ENCODE data around the gene SARS1. TPM values are rescaled to one million over a fixed set of nuclear protein-coding genes. Genes with fewer than 3 reads are reported as not detected.

Gene SARS1
- total RNA-seq, 1 donor from 2014 or later: 188 TPM

DNA sequence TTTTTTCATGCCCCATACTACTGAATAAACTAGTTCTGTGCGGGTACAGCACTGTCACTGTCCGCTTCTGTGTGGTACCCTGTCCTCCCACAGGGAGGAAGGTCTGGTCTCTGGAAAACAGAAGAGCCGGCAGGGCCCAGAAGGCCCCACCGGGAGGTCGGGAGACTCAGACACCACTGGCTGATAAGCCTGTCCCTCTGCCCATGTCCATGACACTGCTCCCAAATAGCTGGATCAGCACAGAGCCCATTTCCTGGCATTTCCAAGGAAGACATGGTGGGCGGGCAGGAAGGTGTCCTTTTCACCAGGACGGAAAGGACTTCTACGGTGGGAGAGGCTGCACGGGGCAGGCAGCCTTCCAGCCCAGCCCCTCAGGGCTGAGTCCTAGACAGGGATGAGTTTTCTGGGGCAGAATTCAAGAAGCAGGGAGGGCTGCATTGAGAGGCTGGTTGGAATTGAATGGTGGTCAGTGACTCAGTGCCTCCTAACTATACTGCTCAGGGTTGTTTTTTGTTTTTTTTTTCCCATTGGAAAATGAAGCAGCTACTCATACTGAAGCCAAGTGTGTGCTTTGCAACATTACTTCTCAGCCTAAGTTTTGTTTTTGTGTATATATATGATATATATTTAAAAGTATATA is 62.1 kb downstream of the SARS1 start:
- ATAC-seq (ENCODE audit: low read depth) (no peak), DNase-seq (no peak)
- Mint-ChIP-seq H3K4me3 (no peak overlapping the region), H3K27ac (no peak overlapping the region), H3K27me3 (no peaks in the 10 kb centered on the region), H3K4me1 (peaks cover 3% of the 10 kb centered on the region), H3K36me3 (ENCODE audit: low read depth) (no peaks in the 10 kb centered on the region), H3K9me3 (no peaks in the 10 kb centered on the region)
- intact Hi-C loops (cut with micrococcal nuclease): no loop called here
- TF ChIP-seq, protein P1, sequence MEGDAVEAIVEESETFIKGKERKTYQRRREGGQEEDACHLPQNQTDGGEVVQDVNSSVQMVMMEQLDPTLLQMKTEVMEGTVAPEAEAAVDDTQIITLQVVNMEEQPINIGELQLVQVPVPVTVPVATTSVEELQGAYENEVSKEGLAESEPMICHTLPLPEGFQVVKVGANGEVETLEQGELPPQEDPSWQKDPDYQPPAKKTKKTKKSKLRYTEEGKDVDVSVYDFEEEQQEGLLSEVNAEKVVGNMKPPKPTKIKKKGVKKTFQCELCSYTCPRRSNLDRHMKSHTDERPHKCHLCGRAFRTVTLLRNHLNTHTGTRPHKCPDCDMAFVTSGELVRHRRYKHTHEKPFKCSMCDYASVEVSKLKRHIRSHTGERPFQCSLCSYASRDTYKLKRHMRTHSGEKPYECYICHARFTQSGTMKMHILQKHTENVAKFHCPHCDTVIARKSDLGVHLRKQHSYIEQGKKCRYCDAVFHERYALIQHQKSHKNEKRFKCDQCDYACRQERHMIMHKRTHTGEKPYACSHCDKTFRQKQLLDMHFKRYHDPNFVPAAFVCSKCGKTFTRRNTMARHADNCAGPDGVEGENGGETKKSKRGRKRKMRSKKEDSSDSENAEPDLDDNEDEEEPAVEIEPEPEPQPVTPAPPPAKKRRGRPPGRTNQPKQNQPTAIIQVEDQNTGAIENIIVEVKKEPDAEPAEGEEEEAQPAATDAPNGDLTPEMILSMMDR (IDR thresholded peaks at IDR 0.05): no peak
- ChIA-PET POLR2A (no interaction called here), CTCF (interaction anchor here (1.0 to 5.1 kb wide), 6 partner anchors 32 to 256 kb away, joined by 3 to 207 read pairs (median 9); partner anchors contain the start of genes CYB561D1 and SORT1)

DNA sequence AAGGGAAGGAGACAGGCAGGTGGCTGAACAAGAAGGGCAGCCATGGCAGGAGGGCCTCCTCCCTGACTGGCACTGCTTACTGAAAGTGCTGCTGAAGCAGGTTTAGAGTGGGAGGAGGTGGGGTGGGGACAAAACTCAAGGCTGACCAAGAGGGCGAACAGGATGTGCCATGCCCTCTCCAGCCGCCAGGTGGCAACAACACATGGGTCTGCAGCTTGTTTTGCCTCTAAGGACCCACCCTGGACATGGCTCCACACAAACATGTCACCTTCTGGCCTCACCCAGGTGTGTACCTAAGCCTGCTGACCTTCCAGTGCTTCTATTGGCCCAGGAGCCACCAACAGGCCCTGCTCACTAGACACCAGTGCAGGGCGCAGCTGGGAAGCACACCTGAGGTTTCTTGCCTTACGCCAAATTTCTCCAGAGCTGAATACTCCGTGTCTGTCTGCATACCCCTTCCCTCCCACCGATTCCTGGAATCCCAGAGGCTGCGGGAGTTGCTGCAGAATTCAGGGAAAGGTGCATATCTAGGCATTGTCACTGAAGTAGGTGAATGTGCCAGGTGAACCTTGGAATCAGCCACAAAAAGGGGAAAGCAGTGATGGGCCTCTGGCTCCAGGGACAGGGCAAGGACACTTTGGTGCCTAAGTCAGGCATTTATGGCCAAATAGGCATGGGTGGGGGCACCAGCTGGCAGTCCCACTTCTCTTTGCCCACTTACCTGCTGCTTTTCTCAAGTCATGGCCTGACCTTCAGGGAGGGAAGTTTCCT is 63.9 kb downstream of the SARS1 start:
- peak; percentile 95 for ATAC-seq (ENCODE audit: low read depth)
- POLR2A ChIA-PET: interaction anchor here (0.7 to 1.6 kb wide), 4 partner anchors 121 to 270 kb away, joined by 3 to 8 read pairs (median 4); partner anchors contain the start of genes GNAI3 and SORT1
- CTCF ChIA-PET: interaction anchor here (0.6 to 5.1 kb wide), 12 partner anchors 12 to 255 kb away, joined by 3 to 207 read pairs (median 4); partner anchors contain the start of genes ATXN7L2 and SORT1
- Mint-ChIP-seq H3K27me3 (no peaks in the 10 kb centered on the region), H3K27ac (no peak overlapping the region), H3K36me3 (ENCODE audit: low read depth) (no peaks in the 10 kb centered on the region), H3K4me1 (peaks cover 5% of the 10 kb centered on the region), H3K4me3 (no peak overlapping the region), H3K9me3 (no peaks in the 10 kb centered on the region)
- DNase-seq: peak; percentile 63
- TF ChIP-seq, protein P1 (IDR thresholded peaks at IDR 0.05): no peak
- intact Hi-C loops (cut with micrococcal nuclease): loop anchor here (1.0 kb wide), 2 partner anchors 122 to 255 kb away; no protein-coding TSS in a partner anchor

DNA sequence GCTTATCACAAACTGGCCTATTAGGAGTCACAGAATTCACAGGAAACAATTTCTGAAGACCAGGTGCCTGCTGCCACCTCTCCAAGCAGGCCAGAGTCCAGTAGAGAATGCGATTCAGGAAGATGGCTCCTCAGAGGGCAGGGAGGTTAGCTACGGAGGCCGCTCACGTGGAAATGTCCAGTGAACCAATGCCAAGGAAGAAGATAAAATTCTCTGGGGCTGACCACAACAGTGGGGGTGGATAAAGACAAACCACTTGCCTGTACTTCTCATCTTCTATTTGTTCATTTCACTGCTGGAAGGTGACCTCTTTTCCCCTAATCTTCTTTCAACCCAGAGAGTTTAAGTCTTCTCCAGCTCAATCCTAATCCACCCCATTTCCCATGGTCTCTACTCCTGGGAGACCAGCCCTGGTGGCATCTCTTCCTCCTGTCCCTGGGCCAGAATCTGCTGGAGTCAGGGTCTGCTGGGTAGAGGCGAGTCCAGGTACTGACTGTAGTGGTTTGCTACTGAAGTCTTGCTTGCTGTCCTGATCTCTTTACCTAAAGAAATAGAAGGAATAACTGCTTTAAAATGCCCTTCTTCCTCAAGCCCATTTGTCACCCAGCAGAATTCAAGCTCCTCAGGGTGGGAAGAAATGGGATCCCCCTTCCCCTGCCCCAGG is 66.0 kb downstream of the SARS1 start:
- Mint-ChIP-seq H3K9me3 (no peaks in the 10 kb centered on the region), H3K27ac (no peak overlapping the region), H3K36me3 (ENCODE audit: low read depth) (peaks cover 2% of the 10 kb centered on the region), H3K27me3 (no peaks in the 10 kb centered on the region), H3K4me1 (peaks cover 16% of the 10 kb centered on the region), H3K4me3 (no peak overlapping the region)
- ATAC-seq (ENCODE audit: low read depth): no peak
- TF ChIP-seq, protein P1 (IDR thresholded peaks at IDR 0.05): no peak
- no peak for DNase-seq
- POLR2A ChIA-PET: interaction anchor here (0.6 kb wide), 1 partner anchor 96 kb away, joined by 3 read pairs; no protein-coding TSS in a partner anchor
- CTCF ChIA-PET: interaction anchor here (5.0 to 5.1 kb wide), 2 partner anchors 120 to 253 kb away, joined by 54 to 207 read pairs; partner anchors contain the start of gene SORT1
- intact Hi-C loops (cut with micrococcal nuclease): loop anchor here (5.0 kb wide), 1 partner anchor 203 kb away; the partner anchor contains the start of gene ATXN7L2

DNA sequence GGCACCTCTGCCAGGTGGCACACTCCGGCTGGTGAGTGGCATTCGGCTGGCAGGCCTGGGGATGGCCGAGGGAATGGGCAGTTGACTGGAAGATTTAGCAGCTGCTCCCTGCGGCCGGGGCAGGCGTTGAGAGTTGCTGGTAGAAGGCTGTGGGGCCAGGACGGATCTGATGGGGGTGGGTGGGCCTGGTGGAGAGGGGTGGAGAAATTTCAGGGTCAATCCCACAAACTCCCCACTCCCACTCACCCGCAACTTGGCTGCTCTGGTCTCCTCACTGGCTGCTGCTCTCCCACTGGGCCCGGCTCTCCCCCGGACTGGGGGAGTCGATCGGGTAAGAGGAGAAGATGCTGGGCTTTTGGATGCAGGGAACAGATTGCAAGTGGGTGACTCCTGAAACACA is 67.1 kb downstream of the SARS1 start:
- TF ChIP-seq, protein P1 (IDR thresholded peaks at IDR 0.05): no peak
- H3K4me1 Mint-ChIP-seq: peaks cover 16% of the 10 kb centered on the region
- H3K36me3 Mint-ChIP-seq (ENCODE audit: low read depth): peaks cover 2% of the 10 kb centered on the region
- no peak for DNase-seq
- ChIA-PET CTCF (no interaction called here), POLR2A (no interaction called here)
- H3K9me3 Mint-ChIP-seq: no peaks in the 10 kb centered on the region
- no peak overlapping the region for H3K4me3 Mint-ChIP-seq
- H3K27ac Mint-ChIP-seq: no peak overlapping the region
- no peaks in the 10 kb centered on the region for H3K27me3 Mint-ChIP-seq
- intact Hi-C loops (cut with micrococcal nuclease): loop anchor here (5.0 kb wide), 1 partner anchor 201 kb away; the partner anchor contains the start of gene ATXN7L2
- ATAC-seq (ENCODE audit: low read depth): no peak
